HG03064 (cell line): ENCODE data around the gene XPNPEP2.

Experiments
- ATAC-seq: cut with Tn5 transposase; IDR thresholded peaks from one replicate; pipeline ENCODE4 v1.9.1; 2021; ENCODE audit warnings: low read depth; ENCODE audit not compliant: unreplicated experiment

The XPNPEP2 gene, protein sequence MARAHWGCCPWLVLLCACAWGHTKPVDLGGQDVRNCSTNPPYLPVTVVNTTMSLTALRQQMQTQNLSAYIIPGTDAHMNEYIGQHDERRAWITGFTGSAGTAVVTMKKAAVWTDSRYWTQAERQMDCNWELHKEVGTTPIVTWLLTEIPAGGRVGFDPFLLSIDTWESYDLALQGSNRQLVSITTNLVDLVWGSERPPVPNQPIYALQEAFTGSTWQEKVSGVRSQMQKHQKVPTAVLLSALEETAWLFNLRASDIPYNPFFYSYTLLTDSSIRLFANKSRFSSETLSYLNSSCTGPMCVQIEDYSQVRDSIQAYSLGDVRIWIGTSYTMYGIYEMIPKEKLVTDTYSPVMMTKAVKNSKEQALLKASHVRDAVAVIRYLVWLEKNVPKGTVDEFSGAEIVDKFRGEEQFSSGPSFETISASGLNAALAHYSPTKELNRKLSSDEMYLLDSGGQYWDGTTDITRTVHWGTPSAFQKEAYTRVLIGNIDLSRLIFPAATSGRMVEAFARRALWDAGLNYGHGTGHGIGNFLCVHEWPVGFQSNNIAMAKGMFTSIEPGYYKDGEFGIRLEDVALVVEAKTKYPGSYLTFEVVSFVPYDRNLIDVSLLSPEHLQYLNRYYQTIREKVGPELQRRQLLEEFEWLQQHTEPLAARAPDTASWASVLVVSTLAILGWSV

DNA sequence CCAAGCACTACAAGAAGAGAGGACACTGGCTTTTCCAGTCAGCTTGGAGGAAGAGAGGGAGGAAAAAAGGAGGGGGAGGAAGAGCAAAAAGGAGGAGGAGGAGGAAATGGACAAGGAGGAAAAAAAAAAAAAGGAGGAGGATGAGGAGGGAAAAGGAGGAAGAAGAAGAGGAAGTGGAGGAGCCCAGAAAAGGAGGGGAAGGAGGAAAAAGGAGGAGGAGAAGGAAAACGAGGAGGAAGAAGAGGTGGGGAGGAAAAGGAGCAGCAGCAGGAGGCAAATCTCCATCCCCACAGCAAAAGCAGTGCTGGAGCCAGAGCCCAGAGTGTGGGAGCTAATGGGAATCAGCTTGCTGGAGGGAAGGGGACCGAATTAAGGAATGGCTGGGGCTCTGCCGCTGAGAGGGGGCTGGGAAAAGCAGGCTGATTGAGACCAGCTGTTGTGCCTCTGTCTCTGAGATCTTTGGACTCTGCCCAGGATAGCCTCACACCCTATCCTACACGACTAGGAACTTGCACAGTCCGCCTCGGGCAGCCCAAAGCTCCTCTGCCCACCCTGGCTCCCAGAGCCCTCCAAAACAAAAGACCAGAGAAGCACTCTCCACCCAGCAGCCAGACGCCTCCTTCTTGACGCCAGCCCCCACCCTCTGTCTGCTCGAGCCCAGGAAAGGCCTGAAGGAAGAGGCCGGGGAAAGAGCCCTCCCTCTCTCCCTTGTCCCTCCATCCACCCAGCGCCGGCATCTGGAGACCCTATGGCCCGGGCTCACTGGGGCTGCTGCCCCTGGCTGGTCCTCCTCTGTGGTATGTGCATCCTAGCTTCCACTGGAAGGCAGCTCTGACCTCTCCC, at the start of gene XPNPEP2:
XPNPEP2 (plus strand) TSS at position 514 of the 843 bp plus-strand sequence; CDS start at position 749, 235 bp downstream.
- ATAC-seq = no peak

DNA sequence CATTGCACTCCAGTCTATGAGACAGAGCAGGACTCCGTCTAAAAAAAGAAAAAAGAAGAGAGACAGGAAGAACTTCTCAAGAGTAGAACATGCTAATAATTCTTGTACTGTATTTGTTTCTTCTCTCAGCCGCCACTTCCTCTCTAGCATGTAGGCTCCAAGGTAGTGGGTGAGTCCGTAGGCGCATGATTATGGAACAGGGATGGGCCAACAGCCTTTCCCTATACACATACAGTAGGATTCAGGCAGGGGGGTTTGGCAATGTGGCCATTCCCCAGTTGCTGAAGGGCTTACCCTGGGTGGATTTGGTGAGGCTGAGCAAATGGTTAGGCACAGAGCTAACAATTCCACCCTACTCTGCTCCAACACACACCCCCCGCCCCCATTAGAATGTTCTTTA, 49.0 kb upstream of the XPNPEP2 start:
- ATAC-seq = no peak

DNA sequence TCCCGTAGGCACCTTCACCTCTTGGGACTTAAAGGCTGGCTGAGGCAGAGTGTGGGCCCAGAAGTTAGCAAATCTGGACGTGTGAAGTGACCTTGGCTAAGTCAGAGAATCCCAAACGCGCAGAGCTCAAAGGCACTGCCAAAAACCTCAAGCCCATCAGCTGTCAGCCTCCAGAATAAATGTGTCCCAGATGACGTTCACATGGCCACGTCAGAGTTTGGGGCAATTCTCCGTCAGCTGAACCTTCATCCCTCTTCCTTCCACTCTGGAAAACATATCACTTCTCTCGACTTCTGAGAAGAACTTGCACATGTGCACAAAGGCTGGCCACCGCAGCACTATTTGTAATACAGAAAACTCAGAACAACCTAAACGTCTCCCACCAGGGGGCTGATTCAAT, 48.3 kb upstream of the XPNPEP2 start:
- ATAC-seq = no peak

DNA sequence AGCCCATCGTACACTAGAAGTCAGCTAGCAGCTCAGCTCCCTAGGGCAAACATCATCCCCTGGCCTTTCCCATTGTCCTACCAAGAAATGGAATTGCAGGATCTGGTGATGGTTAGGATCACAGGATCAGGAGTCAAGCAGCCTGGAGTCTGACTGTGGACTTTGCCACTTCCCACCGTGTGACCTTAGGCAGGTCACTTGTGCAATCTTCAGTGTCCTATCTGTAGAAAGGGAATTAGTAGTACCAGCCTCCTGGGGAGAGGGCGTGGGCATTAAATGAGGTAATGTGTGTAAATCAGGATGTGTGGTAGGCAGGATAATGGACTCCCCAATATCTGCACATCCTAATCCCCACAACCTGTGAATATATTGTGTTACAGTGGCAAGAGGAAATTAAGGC, 45.4 kb upstream of the XPNPEP2 start:
- ATAC-seq = no peak

DNA sequence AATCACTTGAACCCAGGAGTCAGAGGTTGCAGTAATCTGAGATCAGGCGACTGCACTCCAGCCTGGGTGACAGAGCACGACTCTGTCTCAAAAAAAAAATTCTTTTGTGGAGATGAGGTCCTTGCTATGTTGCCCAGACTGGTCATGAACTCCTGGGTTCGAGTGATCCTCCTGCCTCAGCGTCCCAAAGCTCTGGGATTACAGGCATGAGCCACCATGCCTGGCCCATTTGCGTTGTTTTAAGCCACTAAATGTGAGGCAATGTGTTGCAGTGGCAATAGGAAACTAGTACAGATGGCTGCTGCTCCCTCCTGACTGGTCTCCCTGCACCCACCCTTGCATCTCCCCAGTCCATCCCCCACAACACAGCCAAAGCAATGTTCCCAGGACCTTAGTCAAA, 44.0 kb upstream of the XPNPEP2 start:
- ATAC-seq = no peak

DNA sequence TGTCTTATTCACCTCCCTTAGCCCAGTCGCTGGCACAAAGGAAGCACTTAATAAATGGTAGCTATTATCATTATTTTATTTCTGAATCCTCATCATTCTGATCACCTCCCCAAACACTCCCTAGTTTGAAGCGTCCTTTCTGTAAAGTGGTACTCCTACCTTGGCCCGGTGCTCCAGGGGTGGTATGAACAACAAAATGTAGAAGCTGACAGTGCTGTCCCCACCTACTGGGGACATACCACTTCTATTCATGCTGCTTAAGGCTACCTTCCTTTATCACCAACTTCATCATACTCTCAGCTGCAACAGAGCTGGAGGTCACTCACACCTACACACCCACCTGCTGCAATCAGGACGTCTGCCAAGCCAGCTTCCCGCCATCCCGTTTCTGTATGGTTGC, 43.2 kb upstream of the XPNPEP2 start:
- no peak for ATAC-seq

DNA sequence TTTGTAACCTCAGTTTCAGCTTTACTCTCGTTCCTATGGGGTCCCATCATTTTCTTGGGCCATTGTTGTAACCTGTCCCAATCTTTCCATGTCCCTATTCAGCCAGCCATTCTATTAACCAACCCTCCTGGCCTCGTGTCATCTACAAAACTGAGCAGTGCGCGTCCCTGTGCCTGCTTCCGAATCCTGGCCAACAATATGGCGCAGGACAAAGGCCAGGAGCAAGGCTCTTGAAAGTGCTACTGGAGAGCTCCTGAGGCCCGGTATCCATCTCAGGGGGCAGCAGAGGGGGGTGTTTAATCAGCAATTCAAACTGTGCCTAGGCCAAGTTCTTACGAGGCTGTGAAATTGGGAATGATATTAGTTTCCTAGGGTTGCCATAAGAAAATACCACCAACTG, 42.8 kb upstream of the XPNPEP2 start:
- no peak for ATAC-seq

DNA sequence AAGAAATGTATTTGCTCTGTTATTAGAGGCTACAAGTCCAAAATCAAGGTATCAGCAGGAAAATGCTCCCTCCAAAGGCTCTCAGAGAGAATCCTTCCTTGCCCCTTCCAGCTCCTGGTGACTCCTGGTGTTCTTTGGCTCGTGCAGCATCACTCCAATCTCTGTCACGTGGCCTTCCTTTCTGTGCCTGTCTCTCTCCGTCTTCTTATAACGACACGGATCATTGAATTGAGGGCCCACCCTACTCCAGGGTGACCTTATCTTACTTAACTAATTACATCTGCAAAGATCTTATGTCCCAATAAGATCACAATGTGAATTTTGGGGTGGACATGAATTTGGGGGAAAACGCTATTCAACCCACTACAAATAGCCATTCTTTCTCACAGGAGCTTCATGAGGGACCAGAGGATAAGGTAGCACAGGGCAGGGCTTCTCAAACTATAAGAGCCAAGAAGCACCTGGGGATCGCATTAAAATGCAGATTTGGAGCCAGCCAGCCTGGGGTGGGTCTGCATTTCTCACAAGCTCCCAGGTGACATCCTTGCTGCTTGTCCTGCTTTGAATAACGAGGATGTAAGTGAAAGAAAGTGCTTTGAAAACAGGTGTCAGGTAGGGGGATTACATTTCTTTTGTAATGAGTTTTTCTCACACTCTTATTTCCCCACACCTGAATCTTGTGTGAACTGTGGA, 42.2 kb upstream of the XPNPEP2 start:
- no peak for ATAC-seq

DNA sequence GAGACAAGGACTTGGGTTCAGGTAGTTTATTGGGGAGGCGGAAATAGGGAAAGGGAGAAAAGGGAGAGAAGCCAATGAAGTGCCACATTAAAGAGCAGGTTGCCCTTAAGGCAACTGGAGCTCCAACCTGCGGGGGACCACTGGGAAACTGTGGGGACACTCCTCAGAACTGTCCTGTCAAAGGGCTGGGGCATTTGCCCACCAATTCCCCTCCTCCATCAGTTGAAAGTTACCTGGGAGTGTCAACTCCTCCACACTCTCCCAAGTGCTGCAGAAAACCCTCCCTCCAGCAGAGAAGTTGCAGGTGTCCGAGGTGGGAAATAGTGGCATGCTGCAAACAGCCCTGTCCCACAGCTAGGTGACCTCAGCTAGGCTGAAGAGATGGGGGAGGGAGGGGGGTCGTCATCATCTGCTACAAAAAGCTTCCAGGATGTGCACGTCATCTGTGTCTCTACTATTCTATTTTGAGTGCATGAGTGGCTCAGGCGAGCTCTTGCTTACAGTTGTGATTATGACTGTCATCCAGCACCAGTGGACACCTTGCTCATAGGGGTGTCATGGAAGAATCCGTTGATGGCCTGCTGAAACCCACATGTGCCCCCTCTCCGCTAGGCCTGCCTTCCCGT, 41.5 kb upstream of the XPNPEP2 start:
- no peak for ATAC-seq

DNA sequence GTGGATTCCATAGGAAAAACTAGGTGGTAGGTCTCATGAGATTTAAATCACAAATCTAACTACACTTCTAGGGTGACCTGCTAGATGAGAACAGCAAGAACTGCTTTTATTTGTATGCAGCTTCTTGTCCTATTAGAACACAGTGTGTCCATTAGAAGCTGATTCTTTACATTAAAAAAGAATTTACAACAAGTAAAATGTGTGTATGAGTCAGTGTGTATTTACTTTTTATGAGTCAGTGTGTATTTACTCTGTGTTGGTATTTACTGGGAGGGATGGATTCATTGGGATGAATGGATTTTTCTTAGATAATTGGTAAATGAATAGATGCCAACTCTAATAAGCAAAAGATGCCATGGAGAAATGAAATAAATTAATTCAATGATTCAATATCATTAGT, 40.6 kb upstream of the XPNPEP2 start:
- no peak for ATAC-seq

DNA sequence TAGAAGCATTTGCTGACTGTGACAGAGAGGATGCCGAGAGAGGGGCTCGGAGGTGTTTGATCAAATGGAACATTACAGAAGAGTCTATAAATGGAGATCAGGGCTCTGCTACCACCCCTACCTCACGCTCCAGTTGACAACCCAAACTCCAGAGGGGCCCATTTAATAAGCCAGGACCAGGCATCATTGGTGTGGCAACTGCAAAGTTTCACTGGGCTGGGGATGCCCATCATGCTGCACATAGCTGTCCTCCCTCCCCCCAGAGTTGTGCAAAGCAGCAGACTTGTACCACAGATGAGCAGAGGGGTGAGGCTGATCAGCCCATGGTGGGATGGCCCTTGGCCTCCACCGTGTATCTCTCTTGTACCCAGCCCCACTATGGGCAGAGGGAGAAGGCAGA, 38.2 kb upstream of the XPNPEP2 start:
- ATAC-seq = no peak

DNA sequence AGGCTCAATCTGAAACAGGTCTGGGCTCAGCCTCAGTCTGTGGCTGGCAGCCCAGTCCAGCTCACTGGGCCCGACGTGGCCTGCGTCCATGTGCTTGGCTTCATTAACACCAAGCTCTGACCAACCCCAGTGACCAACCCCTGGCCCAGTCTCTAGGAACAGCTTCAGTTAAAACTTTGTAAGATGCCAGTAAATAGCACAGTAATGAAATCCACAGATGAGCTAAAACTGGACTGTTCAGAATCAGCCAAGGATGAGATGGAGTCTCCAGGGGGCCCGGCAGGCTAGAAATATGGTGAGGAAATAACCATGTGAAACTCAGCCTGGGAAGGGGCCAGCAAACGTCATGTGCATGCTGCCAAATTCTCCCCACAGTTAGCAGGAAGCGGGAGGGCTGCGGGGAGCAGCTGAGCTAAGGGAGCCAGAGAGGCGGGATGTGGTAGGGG, 37.1 kb upstream of the XPNPEP2 start:
- ATAC-seq = no peak

DNA sequence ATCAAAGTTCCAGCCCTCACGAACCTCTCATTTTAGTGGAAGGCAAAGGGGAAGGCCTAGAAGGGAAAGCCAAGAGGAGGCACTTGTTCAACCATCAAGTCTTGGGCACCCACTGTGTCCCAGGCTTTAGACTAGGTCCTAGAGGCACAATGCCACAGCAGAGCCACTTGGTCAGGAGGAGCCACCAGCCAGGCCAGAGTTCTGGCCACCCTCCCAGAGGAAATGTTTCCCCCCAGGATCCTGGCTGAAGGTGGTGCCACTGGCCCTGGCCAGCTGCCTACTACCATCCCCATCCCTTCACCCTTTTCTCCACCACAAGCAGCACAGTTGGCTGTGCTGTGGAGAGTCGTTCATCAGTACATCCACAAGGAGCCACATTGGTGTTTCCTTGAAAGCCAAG, 34.3 kb upstream of the XPNPEP2 start:
- ATAC-seq = no peak

DNA sequence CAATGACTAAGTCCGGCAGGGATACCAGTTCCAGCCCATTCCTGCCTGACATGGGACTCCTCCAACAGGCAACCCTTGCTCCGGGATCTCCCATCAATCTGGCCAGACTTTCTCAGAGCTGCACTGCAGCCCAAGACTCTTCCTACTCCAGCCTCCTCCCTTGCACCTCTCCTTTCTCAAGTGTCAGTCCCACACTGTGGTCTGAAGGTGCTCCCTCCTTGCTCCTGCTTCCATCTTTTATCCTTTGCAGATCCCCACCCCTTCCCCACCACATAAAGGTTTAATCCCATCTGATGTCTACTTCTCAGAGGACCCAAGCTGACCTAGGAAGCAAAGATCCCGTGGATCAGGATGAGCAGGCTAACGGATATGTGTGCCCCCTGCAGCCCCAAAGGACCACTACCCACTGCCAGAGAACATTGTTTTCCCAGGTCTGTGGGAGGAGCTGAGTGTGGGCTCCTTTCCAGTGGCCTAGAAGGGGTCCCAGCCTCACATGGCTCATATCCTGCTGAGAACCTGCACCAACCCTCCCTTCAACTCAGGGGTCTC, 33.3 kb upstream of the XPNPEP2 start:
- ATAC-seq = no peak

DNA sequence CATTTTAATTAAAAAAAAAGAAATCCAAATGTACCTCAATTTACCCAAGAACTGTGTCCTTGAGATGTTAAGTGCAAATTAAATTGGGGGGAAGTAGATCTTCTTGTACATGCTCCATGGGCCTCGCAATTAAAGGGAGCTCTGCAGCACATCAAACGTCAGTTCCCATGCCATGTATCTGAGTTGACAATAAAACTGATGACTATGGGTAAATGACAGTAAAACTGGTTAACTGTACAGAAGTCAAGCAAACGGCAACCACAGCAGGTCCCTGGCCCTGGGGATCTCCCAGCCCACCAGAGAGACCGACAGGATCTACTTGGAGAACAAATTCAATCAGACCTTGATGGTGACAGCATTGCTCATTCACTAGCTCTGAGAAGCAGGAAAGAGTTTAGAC, 32.8 kb upstream of the XPNPEP2 start:
- no peak for ATAC-seq

DNA sequence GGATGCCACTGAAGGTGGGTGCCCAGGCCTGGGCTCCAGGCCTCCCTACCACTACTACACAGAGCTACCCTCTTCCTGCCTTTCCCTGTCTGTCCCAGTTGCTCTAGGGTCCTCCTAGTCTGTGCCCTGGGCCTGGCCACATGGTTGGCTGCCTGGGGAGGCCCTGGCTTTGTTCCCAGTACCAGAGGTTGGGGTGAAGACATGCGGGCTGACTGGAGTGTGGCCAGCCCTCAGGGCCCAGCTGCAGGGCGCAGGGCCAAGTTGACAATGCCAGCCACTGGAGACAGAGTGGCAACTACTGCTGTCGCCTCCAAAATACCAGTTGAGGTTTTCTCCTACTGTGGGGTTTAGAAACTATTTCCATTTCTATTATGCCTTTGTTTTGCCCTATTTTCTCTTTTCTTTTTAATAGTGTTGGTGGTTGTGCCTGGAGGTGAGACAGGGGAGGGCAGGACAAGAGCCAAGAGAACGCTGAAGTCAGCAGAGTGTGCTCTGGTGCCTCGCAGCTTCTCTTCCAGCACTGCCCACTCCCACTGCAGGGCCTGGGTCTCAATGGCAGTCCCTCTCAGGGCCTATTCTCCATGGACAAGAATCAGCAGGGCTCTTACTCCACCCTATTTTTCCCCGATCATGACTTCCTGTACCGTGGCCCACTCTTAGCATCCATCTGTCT, 32.2 kb upstream of the XPNPEP2 start:
- no peak for ATAC-seq

DNA sequence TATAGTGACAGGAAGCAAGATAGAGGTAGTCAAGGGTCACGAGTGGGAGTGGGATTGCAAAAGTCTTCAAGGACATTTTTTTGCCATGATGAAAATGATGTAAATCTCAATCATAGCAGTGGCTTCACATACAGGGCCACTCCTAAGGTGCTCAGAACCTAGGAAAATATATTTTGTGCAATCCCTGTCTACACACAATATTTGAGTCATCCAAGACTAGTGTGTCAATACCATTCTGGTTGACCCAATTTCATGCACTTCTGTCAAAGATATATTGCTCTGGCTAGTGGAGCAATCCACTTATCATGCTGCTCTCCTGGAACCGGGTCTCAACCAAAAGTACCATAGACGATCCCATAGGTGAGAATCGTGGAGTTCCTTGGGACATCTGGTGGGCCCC, 24.2 kb upstream of the XPNPEP2 start:
- no peak for ATAC-seq

DNA sequence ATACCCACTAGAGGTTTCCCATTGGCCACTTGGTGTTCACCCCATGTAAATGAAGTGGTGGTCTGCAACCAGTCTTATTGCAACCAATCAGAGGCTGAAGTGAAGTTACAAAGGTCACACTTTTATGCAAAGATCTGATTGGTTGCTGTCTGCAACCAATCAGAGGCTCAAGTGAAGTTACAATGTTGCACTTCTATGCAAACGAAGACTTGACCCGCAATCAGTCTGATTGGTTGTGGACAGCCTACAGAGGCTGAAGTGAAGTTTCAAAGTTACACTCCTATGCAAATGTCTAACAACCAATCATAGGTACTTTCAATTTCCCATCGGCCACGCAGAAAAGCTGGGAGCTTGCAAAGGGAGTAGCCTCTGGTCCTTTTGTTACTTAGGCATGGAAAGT, 22.3 kb upstream of the XPNPEP2 start:
- no peak for ATAC-seq

DNA sequence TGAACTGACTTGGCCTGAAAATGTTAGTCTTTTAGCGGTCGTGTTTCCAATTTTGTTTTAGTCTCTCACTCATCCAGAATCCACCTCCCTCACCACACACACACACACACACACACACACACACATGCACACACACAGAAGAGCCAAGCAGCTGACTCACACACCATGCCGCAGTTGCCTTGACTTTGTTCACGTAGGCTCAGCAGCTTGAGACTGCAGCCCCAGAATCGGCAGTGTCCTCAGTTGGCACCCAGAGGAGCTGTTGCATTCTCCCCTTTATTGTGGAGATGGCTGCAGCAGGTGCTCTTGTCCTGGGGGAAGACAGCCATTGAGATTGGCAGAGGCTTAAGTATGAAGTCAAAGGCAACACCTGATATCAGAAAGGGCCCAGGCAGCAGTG, 20.9 kb upstream of the XPNPEP2 start:
- no peak for ATAC-seq
